ENCODE results near the gene TMEM242.

DNA sequence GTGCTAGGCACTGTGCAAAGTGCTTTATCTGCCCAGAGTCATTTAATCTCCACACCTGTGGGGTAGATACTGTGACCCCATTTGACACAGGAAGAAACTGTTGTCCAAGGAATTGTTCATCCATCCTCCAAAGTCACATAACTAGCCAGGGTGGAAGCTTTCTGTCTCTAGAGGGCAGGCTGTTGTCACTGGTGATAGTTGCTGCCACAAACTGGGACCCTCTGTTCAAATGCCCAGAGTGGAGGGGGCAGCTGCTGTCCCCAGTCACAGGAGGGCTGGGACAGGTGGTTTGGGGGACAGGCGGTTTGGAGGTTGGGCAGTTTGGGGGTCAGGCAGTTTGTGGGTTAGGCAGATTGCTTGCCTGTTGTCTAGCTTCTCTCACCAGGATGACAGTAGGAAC is 16.1 kb upstream of the TMEM242 start:
- TF ChIP-seq GATA2 (IDR thresholded peaks at IDR 0.05; ENCODE audit: low read depth, low read length) (no peak), GATA3 (IDR thresholded peaks at IDR 0.05; ENCODE audit: low read depth, low read length) (no peak)
